Ovary (tissue), 3 donors: ENCODE data around the gene ZNF571.

Experiments
- CTCF ChIP-seq, 3 donors: fragments of 450-650 bp in 2 of 3; fragments of 200-600 bp in 1 of 3; IDR thresholded peaks; one replicate each; pipeline versions ENCODE4 v1.5.1 to v1.8.0; 2016 to 2022; ENCODE audit warnings: antibody characterized with exemption in 3 of 3, mild to moderate bottlenecking in 1 of 3
- EP300 ChIP-seq: sonication (generic); formaldehyde crosslinking; IDR thresholded peaks from one replicate; pipeline ENCODE4 v1.6.1; 2017; ENCODE audit warnings: antibody characterized with exemption
- POLR2A ChIP-seq: fragments of 450-650 bp; IDR thresholded peaks from one replicate; pipeline ENCODE4 v1.6.1; 2017; ENCODE audit warnings: antibody characterized with exemption, mild to moderate bottlenecking, moderate library complexity
- donor health status: DM: no; HTN: no; CAD: no.

GRCh38 chr19:37594982-37595382 lies 390 bp upstream of the ZNF571 start:
- TF ChIP-seq CTCF (IDR thresholded peaks at IDR 0.05), result no peak
- TF ChIP-seq EP300, result no peak
- peak; percentile 2 for TF ChIP-seq POLR2A
